Effector memory CD4-positive, alpha-beta T cell (primary cell): Measurements from ENCODE around the gene RC3H1.
"Not testable (repeated sequence)": the region's sequence is repeated elsewhere in the genome, so short reads cannot be mapped to it uniquely, and the experiment has no call there.

ENCODE experiments used
- DNase-seq, 3 donors: peaks; one replicate each; pipeline ENCODE4 v3.0.0-alpha.2; 2020
- H3K27ac ChIP-seq: 2 replicates; pipeline ENCODE4 v1.7.0; 2013; ENCODE audit warnings: mild to moderate bottlenecking, low read length, moderate library complexity; ENCODE audit not compliant: insufficient read depth, poor library complexity, severe bottlenecking
- H3K27me3 ChIP-seq: replicated peaks from 2 replicates; pipeline ENCODE4 v1.7.0; 2013; ENCODE audit warnings: mild to moderate bottlenecking, low read length; ENCODE audit not compliant: insufficient read depth, control insufficient read depth, poor library complexity, severe bottlenecking
- H3K36me3 ChIP-seq: 2 replicates; pipeline ENCODE4 v1.7.0; 2013; ENCODE audit warnings: mild to moderate bottlenecking, low read length, moderate library complexity; ENCODE audit not compliant: control insufficient read depth, insufficient read depth
- H3K4me1 ChIP-seq: 2 replicates; pipeline ENCODE4 v1.7.0; 2013; ENCODE audit warnings: low read length, mild to moderate bottlenecking; ENCODE audit not compliant: control insufficient read depth, insufficient read depth, poor library complexity, severe bottlenecking
- H3K4me3 ChIP-seq: 2 replicates; pipeline ENCODE4 v1.7.0; 2013; ENCODE audit warnings: low read length, low read depth, mild to moderate bottlenecking; ENCODE audit not compliant: insufficient read depth, poor library complexity, severe bottlenecking
- H3K9me3 ChIP-seq: 2 replicates; pipeline ENCODE4 v1.7.0; 2013; ENCODE audit warnings: mild to moderate bottlenecking, low read length, moderate library complexity; ENCODE audit not compliant: control insufficient read depth

RC3H1 gene

DNA sequence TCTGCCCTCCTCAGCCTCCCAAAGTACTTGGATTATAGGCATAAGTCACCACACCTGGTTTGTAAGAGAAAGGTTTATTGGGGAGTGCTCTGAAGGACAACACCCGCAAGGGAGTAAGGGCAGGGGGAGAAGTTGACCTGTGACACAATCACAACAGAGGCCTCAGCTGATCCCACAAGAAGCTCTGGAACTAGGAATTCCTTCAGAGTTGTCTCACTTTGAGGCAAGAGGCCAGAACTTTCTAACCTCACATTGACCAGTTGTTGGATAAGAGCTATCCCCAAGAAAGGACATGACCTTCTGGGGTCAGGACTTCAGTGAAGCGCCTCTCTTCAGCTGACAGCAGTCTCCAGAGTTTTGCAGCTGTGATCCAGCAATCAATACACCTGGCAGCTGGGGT lies 27.4 kb upstream of the RC3H1 start:
- Histone ChIP-seq H3K27ac (no peak overlapping the region), H3K4me3 (no peak overlapping the region), H3K36me3 (no peaks in the 10 kb centered on the region), H3K9me3 (no peaks in the 10 kb centered on the region), H3K4me1 (no peaks in the 10 kb centered on the region), H3K27me3 (no peaks in the 10 kb centered on the region)
- DNase-seq, result no peak

DNA sequence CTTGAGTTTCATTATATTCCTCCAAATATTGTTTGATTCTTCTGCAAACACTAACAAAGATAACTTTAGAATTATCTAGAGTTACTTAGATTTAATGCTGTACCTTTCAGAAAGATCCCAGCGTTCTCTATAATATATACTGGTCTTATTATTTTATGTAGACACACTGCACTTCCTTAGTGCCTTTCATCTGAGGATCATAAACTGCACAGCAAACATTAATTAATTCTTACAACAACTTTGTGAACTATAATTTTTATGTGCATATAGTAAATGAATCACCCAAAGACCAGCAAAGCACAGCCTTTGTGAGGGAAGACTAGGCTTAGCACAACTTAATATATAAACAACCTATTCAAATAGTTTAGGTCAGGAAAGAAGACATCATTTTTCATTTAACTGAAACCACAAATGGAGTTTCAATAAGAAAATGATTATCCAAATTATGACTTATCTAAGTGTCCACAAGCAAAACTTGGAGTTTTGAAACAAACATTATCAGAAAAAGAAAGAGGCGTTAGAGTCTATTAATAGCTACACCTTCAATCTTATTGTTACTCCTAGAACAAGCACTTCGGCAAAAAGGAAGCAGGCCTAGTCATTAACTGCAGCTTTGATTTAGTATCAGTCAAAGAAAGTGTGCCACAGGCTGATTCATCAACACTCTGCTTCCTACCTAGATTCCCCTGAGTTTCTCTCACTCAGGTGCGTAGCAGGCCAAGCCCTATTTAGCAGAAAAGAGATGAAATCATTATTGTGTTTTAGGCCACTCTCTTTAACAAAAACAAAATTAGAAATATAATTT lies 22.5 kb upstream of the RC3H1 start:
- Histone ChIP-seq H3K36me3 (no peaks in the 10 kb centered on the region), H3K27ac (no peak overlapping the region), H3K9me3 (no peaks in the 10 kb centered on the region), H3K4me1 (no peaks in the 10 kb centered on the region), H3K4me3 (no peak overlapping the region), H3K27me3 (no peaks in the 10 kb centered on the region)
- no peak for DNase-seq

DNA sequence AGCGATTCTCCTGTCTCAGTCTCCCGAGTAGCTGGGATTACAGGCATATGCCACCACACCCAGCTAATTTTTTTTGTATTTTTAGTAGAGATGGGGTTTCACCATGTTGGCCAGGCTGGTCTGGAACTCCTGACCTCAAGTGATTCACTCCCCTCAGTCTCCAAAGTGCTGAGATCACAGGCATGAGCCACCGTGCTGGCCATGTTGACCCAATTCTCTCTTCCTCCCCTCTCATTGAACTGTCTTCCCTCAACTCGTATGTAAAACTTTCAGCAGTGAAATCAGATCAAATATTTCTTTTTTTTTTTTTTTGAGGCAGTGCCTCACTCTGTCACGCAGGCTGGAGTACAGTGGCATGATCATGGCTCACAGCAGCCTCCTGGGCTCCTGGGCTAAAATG lies 20.4 kb upstream of the RC3H1 start:
- DNase-seq, H3K9me3 ChIP-seq, H3K4me3 ChIP-seq, H3K27ac ChIP-seq, H3K4me1 ChIP-seq, H3K27me3 ChIP-seq, H3K36me3 ChIP-seq: not testable (repeated sequence)

DNA sequence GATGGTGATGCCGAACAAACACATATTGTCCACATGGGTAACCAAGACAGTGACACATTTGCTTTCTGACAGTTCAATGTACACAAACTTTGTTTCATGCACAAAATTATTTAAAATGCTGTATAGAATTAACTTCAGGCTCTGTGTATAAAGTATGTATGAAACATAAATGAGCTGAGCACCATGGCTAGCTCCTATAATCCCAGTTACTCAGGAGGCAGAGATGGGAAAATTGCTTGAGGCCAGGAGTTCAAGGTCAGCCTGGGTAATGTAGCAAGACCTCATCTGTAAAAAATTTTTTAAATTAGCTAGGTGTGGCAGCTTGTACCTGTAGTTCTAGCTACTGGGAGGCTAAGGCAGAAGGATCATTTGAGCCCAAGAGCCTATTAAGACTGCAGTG lies 19.2 kb upstream of the RC3H1 start:
- no peak for DNase-seq
- H3K4me3 ChIP-seq, result no peak overlapping the region
- no peaks in the 10 kb centered on the region for H3K36me3 ChIP-seq
- no peak overlapping the region for H3K27ac ChIP-seq
- H3K27me3 ChIP-seq, result no peaks in the 10 kb centered on the region
- H3K9me3 ChIP-seq, result no peaks in the 10 kb centered on the region
- H3K4me1 ChIP-seq, result no peaks in the 10 kb centered on the region

DNA sequence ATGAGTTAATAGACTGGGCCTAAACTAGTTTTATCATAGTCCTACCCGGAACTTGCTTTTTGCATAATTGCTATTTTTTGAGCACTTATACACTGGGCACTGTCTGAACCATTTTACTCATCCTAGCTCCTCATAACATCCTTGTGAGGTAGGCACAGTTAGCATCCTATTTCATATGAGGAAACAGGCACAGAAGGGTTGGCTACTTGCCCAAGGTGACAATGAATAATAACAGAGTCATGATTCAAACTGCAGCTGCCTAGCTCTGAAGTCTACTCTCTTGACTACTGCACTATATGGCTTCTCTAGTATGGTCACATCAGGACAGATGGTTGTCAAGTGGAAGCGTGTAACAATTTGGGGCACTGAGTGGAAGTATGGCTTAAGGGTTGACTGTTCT lies 18.2 kb upstream of the RC3H1 start:
- DNase-seq, result no peak
- Histone ChIP-seq H3K36me3 (no peaks in the 10 kb centered on the region), H3K27me3 (no peaks in the 10 kb centered on the region), H3K4me3 (no peak overlapping the region), H3K4me1 (no peaks in the 10 kb centered on the region), H3K27ac (no peak overlapping the region), H3K9me3 (no peaks in the 10 kb centered on the region)

DNA sequence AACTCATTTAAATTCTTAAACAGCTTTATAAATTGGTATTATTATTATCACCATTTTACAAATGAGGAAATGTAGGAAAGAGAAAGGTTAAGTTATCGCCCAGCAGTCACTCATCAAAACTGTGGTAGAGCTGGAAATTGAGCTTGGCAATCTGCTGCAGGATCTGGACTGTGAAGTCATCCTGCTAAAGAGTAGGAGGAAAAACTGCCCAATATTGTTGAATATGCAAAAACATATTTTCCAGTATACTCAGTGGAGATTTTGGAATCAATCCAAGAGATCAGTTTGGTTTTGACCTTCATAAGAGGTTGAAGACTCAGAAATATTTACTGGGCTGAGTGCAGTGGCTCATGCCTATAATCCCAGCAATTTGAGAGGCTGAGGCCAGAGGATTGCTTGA lies 16.9 kb upstream of the RC3H1 start:
- H3K4me1 ChIP-seq, result no peaks in the 10 kb centered on the region
- no peaks in the 10 kb centered on the region for H3K27me3 ChIP-seq
- H3K9me3 ChIP-seq, result no peaks in the 10 kb centered on the region
- no peaks in the 10 kb centered on the region for H3K36me3 ChIP-seq
- no peak for DNase-seq
- H3K4me3 ChIP-seq, result no peak overlapping the region
- H3K27ac ChIP-seq, result no peak overlapping the region

DNA sequence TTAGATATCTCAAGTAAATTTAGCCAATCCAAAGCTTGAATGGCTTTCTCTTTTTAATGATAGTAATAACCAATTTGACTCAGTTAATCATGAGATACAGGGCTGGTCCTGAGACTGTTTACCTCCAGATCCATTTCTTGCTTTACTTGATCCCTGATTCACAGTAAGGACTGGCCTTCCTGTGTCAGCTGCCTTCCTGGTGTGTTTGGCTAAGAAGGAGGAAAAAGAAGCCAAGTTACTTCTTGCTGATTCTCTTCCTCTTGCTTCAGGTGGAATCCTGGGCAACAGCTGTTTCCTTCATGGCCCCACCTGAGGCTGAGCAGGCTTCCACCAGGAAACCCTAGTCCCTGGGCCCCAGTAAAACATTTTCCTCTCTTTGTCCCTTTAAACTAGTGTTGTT lies 14.6 kb upstream of the RC3H1 start:
- H3K27ac ChIP-seq, result no peak overlapping the region
- no peak overlapping the region for H3K4me3 ChIP-seq
- no peaks in the 10 kb centered on the region for H3K27me3 ChIP-seq
- no peak for DNase-seq
- no peaks in the 10 kb centered on the region for H3K4me1 ChIP-seq
- H3K36me3 ChIP-seq, result no peaks in the 10 kb centered on the region
- H3K9me3 ChIP-seq, result no peaks in the 10 kb centered on the region

DNA sequence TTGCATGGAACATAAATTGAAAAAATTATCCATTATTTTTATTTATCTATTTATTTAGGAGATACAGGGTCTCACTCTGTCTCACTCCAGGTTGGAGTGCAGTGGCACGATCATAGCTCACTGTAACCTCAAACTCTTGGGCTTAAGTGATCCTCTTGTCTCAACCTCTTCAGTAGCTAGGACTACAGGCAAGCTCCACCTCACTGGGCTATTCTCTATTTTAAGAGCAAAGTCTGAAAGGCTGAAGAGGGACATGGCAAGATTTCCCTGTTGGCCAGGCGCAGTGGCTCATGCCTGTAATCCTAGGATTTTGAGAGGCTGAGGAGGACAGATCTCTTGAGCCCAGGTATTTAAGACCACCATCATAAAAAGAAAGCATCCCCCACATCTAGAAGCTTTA lies 14.0 kb upstream of the RC3H1 start:
- no peak overlapping the region for H3K27ac ChIP-seq
- no peaks in the 10 kb centered on the region for H3K9me3 ChIP-seq
- no peaks in the 10 kb centered on the region for H3K4me1 ChIP-seq
- no peaks in the 10 kb centered on the region for H3K27me3 ChIP-seq
- H3K4me3 ChIP-seq, result no peak overlapping the region
- H3K36me3 ChIP-seq, result no peaks in the 10 kb centered on the region
- DNase-seq, result no peak

DNA sequence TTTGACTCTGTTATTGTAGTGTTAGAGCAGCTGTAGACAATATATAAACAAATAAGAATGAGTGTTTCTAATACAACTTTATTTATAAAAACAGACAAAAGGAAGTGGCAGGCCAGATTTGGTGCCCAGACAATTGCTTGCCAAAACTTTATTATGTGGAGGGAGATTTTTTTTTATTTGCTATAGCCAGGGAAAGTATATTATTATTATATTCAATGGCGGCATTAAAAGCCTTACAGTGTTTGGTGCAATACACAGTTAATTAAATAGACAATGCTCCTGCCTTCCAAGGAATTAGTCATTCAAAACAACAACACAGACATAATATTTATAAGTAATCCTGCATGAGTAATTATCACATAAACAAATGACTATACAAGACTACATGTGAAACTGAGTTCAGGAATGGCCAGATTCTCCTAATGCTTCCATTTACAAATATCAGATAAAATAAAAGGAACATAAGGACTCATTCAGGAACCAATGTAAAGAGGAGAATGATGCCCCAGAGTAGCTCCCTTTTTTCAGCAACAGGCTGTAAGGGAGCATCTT lies 10.6 kb upstream of the RC3H1 start:
- no peaks in the 10 kb centered on the region for H3K4me1 ChIP-seq
- no peak for DNase-seq
- H3K27me3 ChIP-seq, result no peaks in the 10 kb centered on the region
- H3K9me3 ChIP-seq, result no peaks in the 10 kb centered on the region
- no peaks in the 10 kb centered on the region for H3K36me3 ChIP-seq
- no peak overlapping the region for H3K27ac ChIP-seq
- no peak overlapping the region for H3K4me3 ChIP-seq

DNA sequence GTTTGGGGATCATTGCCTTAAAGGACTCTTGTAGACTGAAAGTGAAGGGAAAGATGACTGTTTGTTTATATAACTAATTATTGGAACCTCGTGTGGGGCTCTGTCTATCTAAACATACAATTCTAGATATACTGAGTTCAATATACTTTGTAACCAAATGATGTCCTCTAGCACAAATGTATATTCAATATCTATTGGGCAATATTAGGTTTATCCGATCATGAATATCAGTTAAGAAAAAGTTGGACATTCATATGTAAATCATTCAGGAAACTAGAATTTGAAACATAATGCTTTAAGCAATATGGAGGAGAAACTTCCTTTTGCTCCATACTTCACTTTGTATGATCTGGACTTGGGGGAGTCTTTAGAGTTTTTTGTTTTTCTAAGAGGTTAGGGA lies 8.9 kb upstream of the RC3H1 start:
- no peaks in the 10 kb centered on the region for H3K9me3 ChIP-seq
- no peaks in the 10 kb centered on the region for H3K4me1 ChIP-seq
- no peak for DNase-seq
- no peak overlapping the region for H3K27ac ChIP-seq
- no peaks in the 10 kb centered on the region for H3K27me3 ChIP-seq
- H3K36me3 ChIP-seq, result no peaks in the 10 kb centered on the region
- no peak overlapping the region for H3K4me3 ChIP-seq
